ENCODE data around the gene JAG2.

DNA sequence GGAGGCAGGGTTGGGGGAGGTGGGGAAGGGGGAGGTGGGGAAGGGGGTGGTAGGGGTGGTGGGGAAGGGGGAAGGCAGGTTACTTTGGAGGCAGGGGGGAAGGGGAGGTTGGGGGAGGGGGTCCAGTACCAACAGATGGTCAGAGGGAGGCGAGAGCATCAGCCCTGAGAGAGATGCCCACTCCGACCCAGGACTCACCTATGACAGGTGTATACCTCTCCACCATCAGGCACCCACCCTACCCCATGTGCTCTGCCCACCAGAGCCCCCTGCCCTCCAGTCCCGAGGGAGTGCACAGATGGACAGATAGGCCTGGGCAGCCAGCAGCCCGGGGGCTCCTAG is 18.6 kb downstream of the JAG2 start:
- TF ChIP-seq, protein P1, sequence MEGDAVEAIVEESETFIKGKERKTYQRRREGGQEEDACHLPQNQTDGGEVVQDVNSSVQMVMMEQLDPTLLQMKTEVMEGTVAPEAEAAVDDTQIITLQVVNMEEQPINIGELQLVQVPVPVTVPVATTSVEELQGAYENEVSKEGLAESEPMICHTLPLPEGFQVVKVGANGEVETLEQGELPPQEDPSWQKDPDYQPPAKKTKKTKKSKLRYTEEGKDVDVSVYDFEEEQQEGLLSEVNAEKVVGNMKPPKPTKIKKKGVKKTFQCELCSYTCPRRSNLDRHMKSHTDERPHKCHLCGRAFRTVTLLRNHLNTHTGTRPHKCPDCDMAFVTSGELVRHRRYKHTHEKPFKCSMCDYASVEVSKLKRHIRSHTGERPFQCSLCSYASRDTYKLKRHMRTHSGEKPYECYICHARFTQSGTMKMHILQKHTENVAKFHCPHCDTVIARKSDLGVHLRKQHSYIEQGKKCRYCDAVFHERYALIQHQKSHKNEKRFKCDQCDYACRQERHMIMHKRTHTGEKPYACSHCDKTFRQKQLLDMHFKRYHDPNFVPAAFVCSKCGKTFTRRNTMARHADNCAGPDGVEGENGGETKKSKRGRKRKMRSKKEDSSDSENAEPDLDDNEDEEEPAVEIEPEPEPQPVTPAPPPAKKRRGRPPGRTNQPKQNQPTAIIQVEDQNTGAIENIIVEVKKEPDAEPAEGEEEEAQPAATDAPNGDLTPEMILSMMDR (conservative IDR thresholded peaks at IDR 0.05; ENCODE audit: low read depth, low read length): no peak
- TF ChIP-seq POLR2A (IDR thresholded peaks at IDR 0.05; ENCODE audit: low read depth, low read length) (no peak), CEBPB (IDR thresholded peaks at IDR 0.05; ENCODE audit: low read depth, low read length) (no peak), SMC3 (IDR thresholded peaks at IDR 0.05; ENCODE audit: low read depth, low read length) (no peak), RAD21 (IDR thresholded peaks at IDR 0.05; ENCODE audit: low read length) (no peak), MXI1 (IDR thresholded peaks at IDR 0.05; ENCODE audit: borderline replicate concordance, low read depth, low read length) (no peak)
- TF ChIP-seq, protein P2, sequence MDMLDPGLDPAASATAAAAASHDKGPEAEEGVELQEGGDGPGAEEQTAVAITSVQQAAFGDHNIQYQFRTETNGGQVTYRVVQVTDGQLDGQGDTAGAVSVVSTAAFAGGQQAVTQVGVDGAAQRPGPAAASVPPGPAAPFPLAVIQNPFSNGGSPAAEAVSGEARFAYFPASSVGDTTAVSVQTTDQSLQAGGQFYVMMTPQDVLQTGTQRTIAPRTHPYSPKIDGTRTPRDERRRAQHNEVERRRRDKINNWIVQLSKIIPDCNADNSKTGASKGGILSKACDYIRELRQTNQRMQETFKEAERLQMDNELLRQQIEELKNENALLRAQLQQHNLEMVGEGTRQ (IDR thresholded peaks at IDR 0.05; ENCODE audit: low read depth, low read length): no peak
- TF ChIP-seq, protein P3, sequence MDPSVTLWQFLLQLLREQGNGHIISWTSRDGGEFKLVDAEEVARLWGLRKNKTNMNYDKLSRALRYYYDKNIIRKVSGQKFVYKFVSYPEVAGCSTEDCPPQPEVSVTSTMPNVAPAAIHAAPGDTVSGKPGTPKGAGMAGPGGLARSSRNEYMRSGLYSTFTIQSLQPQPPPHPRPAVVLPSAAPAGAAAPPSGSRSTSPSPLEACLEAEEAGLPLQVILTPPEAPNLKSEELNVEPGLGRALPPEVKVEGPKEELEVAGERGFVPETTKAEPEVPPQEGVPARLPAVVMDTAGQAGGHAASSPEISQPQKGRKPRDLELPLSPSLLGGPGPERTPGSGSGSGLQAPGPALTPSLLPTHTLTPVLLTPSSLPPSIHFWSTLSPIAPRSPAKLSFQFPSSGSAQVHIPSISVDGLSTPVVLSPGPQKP (IDR thresholded peaks at IDR 0.05; ENCODE audit: borderline replicate concordance, low read depth, low read length): no peak

Data from IMR-90 (cell line).